Measurements from ENCODE around the gene TNFRSF8. TPM values are rescaled to one million over a fixed set of nuclear protein-coding genes. Genes with fewer than 3 reads are reported as not detected.

TNFRSF8 gene
- total and polyA plus RNA-seq, 9 of the 15 experiments (the other 6 are each of a cell fraction or from before 2014, with no cell fraction given): 3.5 to 38.4 (median 17.1) TPM

DNA sequence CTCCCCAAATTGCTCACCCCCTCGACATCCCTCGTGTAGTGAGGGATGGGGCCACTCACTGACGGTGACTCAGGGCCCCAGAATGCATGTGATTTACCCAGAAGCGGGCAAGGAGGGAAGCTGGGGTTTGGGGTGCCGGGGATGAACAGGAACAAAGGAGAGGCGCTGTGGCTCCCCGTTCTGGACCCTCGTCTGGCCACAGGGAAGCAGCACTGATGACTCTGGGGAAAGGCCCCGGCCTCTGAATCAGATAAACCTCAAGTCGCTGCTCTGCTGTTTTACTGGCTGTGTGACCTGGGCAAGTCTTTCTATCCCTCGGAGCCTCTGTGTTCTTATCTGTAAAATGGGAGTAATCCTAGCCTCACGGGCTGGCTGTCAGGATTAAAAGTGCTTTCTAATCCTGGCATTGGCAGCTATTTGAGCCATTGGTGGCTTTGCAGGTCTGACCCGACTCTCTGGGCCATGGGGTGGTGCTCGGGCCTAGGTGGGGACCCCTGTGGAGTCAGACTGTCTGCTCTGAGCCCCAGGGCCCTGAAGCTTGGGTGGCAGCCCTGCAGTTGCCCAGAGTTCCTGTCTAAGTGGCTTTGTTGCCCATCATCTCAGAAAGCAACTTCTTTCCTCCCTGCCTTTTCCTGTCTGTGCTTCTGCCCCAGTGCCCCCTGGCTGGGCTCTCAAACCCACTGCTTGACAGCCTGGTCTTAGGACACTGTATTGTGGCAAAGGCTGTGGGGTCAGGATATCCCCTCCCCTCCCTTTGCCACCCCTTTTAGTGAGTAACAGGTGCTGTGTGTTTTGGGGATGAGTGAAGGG, 109.1 kb downstream of the TNFRSF8 start (continued):
- TF ChIP-seq, protein P1, sequence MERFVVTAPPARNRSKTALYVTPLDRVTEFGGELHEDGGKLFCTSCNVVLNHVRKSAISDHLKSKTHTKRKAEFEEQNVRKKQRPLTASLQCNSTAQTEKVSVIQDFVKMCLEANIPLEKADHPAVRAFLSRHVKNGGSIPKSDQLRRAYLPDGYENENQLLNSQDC (CRISPR knock-in tag; IDR thresholded peaks at IDR 0.05): no peak
- TF ChIP-seq RBM25 (IDR thresholded peaks at IDR 0.05; ENCODE audit: low read depth, low read length, severe bottlenecking): peak; percentile 90
- TF ChIP-seq ADNP (tag; IDR thresholded peaks at IDR 0.05): peak; percentile 74
- TF ChIP-seq KDM1A (IDR thresholded peaks at IDR 0.05): peak; percentile 76 to 91
- TF ChIP-seq, protein P2, sequence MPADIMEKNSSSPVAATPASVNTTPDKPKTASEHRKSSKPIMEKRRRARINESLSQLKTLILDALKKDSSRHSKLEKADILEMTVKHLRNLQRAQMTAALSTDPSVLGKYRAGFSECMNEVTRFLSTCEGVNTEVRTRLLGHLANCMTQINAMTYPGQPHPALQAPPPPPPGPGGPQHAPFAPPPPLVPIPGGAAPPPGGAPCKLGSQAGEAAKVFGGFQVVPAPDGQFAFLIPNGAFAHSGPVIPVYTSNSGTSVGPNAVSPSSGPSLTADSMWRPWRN (IDR thresholded peaks at IDR 0.05; ENCODE audit: low read depth): no peak
- TF ChIP-seq, protein P3, sequence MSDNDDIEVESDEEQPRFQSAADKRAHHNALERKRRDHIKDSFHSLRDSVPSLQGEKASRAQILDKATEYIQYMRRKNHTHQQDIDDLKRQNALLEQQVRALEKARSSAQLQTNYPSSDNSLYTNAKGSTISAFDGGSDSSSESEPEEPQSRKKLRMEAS (CRISPR knock-in tag; IDR thresholded peaks at IDR 0.05): peak; percentile 4; the same call in 1 of the 2 replicates
- TF ChIP-seq CCAR2 (IDR thresholded peaks at IDR 0.05; ENCODE audit: low read depth, low read length): no peak
- TF ChIP-seq, protein P4, sequence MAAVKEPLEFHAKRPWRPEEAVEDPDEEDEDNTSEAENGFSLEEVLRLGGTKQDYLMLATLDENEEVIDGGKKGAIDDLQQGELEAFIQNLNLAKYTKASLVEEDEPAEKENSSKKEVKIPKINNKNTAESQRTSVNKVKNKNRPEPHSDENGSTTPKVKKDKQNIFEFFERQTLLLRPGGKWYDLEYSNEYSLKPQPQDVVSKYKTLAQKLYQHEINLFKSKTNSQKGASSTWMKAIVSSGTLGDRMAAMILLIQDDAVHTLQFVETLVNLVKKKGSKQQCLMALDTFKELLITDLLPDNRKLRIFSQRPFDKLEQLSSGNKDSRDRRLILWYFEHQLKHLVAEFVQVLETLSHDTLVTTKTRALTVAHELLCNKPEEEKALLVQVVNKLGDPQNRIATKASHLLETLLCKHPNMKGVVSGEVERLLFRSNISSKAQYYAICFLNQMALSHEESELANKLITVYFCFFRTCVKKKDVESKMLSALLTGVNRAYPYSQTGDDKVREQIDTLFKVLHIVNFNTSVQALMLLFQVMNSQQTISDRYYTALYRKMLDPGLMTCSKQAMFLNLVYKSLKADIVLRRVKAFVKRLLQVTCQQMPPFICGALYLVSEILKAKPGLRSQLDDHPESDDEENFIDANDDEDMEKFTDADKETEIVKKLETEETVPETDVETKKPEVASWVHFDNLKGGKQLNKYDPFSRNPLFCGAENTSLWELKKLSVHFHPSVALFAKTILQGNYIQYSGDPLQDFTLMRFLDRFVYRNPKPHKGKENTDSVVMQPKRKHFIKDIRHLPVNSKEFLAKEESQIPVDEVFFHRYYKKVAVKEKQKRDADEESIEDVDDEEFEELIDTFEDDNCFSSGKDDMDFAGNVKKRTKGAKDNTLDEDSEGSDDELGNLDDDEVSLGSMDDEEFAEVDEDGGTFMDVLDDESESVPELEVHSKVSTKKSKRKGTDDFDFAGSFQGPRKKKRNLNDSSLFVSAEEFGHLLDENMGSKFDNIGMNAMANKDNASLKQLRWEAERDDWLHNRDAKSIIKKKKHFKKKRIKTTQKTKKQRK (IDR thresholded peaks at IDR 0.05; ENCODE audit: borderline replicate concordance, low read depth, low read length): no peak
- peak in 1 of 2 experiments; percentile 84; a peak in 2 of 4 replicates for TF ChIP-seq RCOR1 (IDR thresholded peaks at IDR 0.05; ENCODE audit: borderline replicate concordance in 1 of 2, low read depth in 2 of 2, low read length in 2 of 2)
- no peak for TF ChIP-seq BRCA1 (IDR thresholded peaks at IDR 0.05)
- TF ChIP-seq BRCA1 (CRISPR knock-in tag; IDR thresholded peaks at IDR 0.05): 0 out of 2 replicates have a peak, but pooled peaks have one; percentile 37
- no peak for TF ChIP-seq NR2F6 (CRISPR knock-in tag; IDR thresholded peaks at IDR 0.05)
- no peak for TF ChIP-seq BACH1 (tag; IDR thresholded peaks at IDR 0.05)
- TF ChIP-seq, protein P5, sequence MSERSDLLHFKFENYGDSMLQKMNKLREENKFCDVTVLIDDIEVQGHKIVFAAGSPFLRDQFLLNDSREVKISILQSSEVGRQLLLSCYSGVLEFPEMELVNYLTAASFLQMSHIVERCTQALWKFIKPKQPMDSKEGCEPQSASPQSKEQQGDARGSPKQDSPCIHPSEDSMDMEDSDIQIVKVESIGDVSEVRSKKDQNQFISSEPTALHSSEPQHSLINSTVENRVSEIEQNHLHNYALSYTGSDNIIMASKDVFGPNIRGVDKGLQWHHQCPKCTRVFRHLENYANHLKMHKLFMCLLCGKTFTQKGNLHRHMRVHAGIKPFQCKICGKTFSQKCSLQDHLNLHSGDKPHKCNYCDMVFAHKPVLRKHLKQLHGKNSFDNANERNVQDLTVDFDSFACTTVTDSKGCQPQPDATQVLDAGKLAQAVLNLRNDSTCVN (CRISPR knock-in tag; IDR thresholded peaks at IDR 0.05): no peak
- TF ChIP-seq HDAC2 (IDR thresholded peaks at IDR 0.05): peak; percentile 86
- no peak for TF ChIP-seq MAFG (tag; conservative IDR thresholded peaks at IDR 0.05)
